Measurements from ENCODE around the gene MRAS.

Gene MRAS

GRCh38 chr3:138369151-138369900 is 20.9 kb downstream of the MRAS start:
- no peak overlapping the region for H2AFZ ChIP-seq (ENCODE audit: low read depth)
- H3K36me3 ChIP-seq (ENCODE audit: insufficient read depth): no peaks in the 10 kb centered on the region
- no peak overlapping the region for H3K27ac ChIP-seq
- H3K4me3 ChIP-seq (IDR thresholded peaks at IDR 0.05; ENCODE audit: insufficient read depth, low read depth, low read length): no peak overlapping the region
- H3K9ac ChIP-seq: no peak overlapping the region
- TF ChIP-seq CTCF (conservative IDR thresholded peaks at IDR 0.05; ENCODE audit: low read depth, low read length): no peak
- H4K20me1 ChIP-seq (ENCODE audit: insufficient read depth): no peaks in the 10 kb centered on the region
- H3K4me2 ChIP-seq: no peak overlapping the region
- no peaks in the 10 kb centered on the region for H3K27me3 ChIP-seq (ENCODE audit: insufficient read depth, low read depth)
- H3K79me2 ChIP-seq (ENCODE audit: insufficient read depth, low read depth): no peaks in the 10 kb centered on the region
- peaks cover 36% of the 10 kb centered on the region for H3K4me1 ChIP-seq (ENCODE audit: low read depth, poor library complexity, severe bottlenecking)

GRCh38 chr3:138370321-138370720 is 21.9 kb downstream of the MRAS start:
- TF ChIP-seq CTCF (conservative IDR thresholded peaks at IDR 0.05; ENCODE audit: low read depth, low read length): no peak
- Histone ChIP-seq H2AFZ (ENCODE audit: low read depth) (no peak overlapping the region), H3K4me1 (ENCODE audit: low read depth, poor library complexity, severe bottlenecking) (peaks cover 36% of the 10 kb centered on the region), H3K4me2 (peak overlapping the region; percentile 85; the same call in 1 of the 2 replicates), H3K27ac (no peak overlapping the region), H3K9ac (no peak overlapping the region), H3K4me3 (IDR thresholded peaks at IDR 0.05; ENCODE audit: insufficient read depth, low read depth, low read length) (no peak overlapping the region), H3K27me3 (ENCODE audit: insufficient read depth, low read depth) (no peaks in the 10 kb centered on the region), H3K79me2 (ENCODE audit: insufficient read depth, low read depth) (no peaks in the 10 kb centered on the region), H4K20me1 (ENCODE audit: insufficient read depth) (no peaks in the 10 kb centered on the region), H3K36me3 (ENCODE audit: insufficient read depth) (no peaks in the 10 kb centered on the region)

- Histone ChIP-seq H3K27me3 (ENCODE audit: insufficient read depth, low read depth) (no peaks in the 10 kb centered on the region), H3K4me1 (ENCODE audit: low read depth, poor library complexity, severe bottlenecking) (peaks cover 36% of the 10 kb centered on the region), H3K27ac (peak overlapping the region; percentile 38; the same call in 1 of the 2 replicates), H4K20me1 (ENCODE audit: insufficient read depth) (no peaks in the 10 kb centered on the region), H3K4me3 (IDR thresholded peaks at IDR 0.05; ENCODE audit: insufficient read depth, low read depth, low read length) (no peak overlapping the region), H3K79me2 (ENCODE audit: insufficient read depth, low read depth) (no peaks in the 10 kb centered on the region), H3K9ac (no peak overlapping the region), H3K36me3 (ENCODE audit: insufficient read depth) (no peaks in the 10 kb centered on the region), H2AFZ (ENCODE audit: low read depth) (0 out of 2 replicates have a peak overlapping the region, but pooled peaks have one; percentile 16), H3K4me2 (peak overlapping the region; percentile 85)
- TF ChIP-seq CTCF (conservative IDR thresholded peaks at IDR 0.05; ENCODE audit: low read depth, low read length): no peak
Observed at GRCh38 chr3:138371070-138371965, 22.9 kb downstream of the MRAS start.

DNA sequence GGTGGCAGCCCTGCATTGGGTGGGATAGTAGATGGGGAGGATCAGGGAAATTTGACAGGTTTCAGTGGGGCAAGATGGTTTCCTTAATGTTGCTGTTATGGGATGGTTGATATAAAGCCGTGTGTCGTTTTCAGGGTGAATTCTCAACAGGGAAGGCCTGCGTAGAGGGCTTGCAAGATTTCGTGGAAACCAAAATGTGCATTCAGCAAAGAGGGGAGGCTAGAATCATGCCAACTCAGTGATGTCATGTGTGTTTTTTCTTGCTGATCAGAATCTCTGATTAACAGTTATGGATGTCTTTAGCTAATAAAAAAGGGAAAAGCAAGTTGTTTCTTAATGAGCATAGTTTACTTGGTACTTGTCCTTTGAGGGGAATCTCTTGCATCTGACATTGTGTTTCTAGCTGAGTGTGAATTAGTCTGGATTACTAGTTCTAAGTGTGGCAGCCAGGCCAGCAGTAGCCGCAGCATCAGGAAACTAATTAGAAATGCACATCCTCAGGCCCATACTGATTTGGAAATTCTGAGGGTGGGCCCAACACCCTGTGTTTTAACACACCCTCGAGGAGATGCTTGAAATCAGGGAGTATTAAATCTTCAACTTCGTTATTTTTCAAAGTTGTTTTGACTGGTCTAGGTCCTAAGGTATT is 24.8 kb downstream of the MRAS start:
- H3K4me1 ChIP-seq (ENCODE audit: low read depth, poor library complexity, severe bottlenecking): peaks cover 36% of the 10 kb centered on the region
- H3K79me2 ChIP-seq (ENCODE audit: insufficient read depth, low read depth): no peaks in the 10 kb centered on the region
- H3K27ac ChIP-seq: no peak overlapping the region
- no peaks in the 10 kb centered on the region for H4K20me1 ChIP-seq (ENCODE audit: insufficient read depth)
- H2AFZ ChIP-seq (ENCODE audit: low read depth): no peak overlapping the region
- no peaks in the 10 kb centered on the region for H3K27me3 ChIP-seq (ENCODE audit: insufficient read depth, low read depth)
- no peak for TF ChIP-seq CTCF (conservative IDR thresholded peaks at IDR 0.05; ENCODE audit: low read depth, low read length)
- no peak overlapping the region for H3K4me2 ChIP-seq
- H3K9ac ChIP-seq: no peak overlapping the region
- H3K36me3 ChIP-seq (ENCODE audit: insufficient read depth): no peaks in the 10 kb centered on the region
- no peak overlapping the region for H3K4me3 ChIP-seq (IDR thresholded peaks at IDR 0.05; ENCODE audit: insufficient read depth, low read depth, low read length)

All from KMS-11 (cell line).